K562 (cell line): ENCODE data around the gene CST4. TPM values are rescaled to one million over a fixed set of nuclear protein-coding genes. Genes with fewer than 3 reads are reported as not detected.

Source experiments
- ATAC-seq: fragments of 200-7000 bp; cut with Tn5 transposase; 3 replicates; pipeline ENCODE4 v1.9.1; 2020; ENCODE audit warnings: moderate library complexity
- BruUV-seq: library from RNA; stranded (reverse); fragments of 400-500 nt; replicated peaks from 2 replicates; lab custom pipeline; 2021; lab: Mats Ljungman, UMichigan
- CTCF ChIA-PET: fragments of 300-600 bp; formaldehyde crosslinking; extraction: SDS; loops from one replicate; lab custom pipeline; 2021; ENCODE audit warnings: low intra/inter-chr PET ratio; lab: Yijun Ruan, JAX
- POLR2A ChIA-PET: fragments of 300-600, 350-650 bp; sonication (Branson Sonifier 250); formaldehyde crosslinking; extraction: SDS; loops from one replicate; lab custom pipeline; 2021; ENCODE audit warnings: antibody characterized with exemption, inconsistent platforms; lab: Yijun Ruan, JAX
- DNase-seq, 4 experiments: peaks; one replicate each; pipeline versions ENCODE4 v3.0.0 to v3.0.0-alpha.2; 2011 to 2018; ENCODE audit warnings: low spot score in 3 of 4, mixed read lengths in 3 of 4; ENCODE audit errors: extremely low read depth in 1 of 4
- FAIRE-seq: peaks from 2 replicates; lab custom pipeline; 2011; peaks lifted over from hg19 to GRCh38; lab: Jason Lieb, UNC
- H2AFZ ChIP-seq: 2 replicates; pipeline ENCODE4 v1.6.0; 2011; ENCODE audit warnings: low read depth, low read length, control low read depth, inconsistent platforms
- H3K27ac ChIP-seq: fragments of 200-600 bp; 3 replicates; pipeline ENCODE4 v1.8.0; 2011; ENCODE audit warnings: low read depth, mild to moderate bottlenecking, control low read depth, inconsistent platforms, low read length, moderate library complexity, mixed read lengths; ENCODE audit errors: extremely low read depth
- H3K27me3 ChIP-seq, 2 experiments: fragments of 300-600 bp in 1 of 2; 2 replicates in 1 of 2; 3 replicates in 1 of 2; pipeline versions ENCODE4 v1.6.0 to v1.8.0; 2011; ENCODE audit warnings: inconsistent platforms in 2 of 2, low read length in 2 of 2, mild to moderate bottlenecking in 1 of 2, mixed read lengths in 1 of 2, moderate library complexity in 1 of 2; ENCODE audit not compliant: control insufficient read depth in 2 of 2, insufficient read depth in 2 of 2
- H3K36me3 ChIP-seq: fragments of 300-600 bp; 3 replicates; pipeline ENCODE4 v1.8.0; 2011; ENCODE audit warnings: mild to moderate bottlenecking, low read length, inconsistent platforms; ENCODE audit not compliant: control insufficient read depth, insufficient read depth
- H3K4me1 ChIP-seq, 2 experiments: fragments of 200-600 bp in 1 of 2; replicated peaks in 1 of 2; 2 replicates in 1 of 2; 3 replicates in 1 of 2; pipeline versions ENCODE4 v1.5.1 to v1.8.0; 2011; ENCODE audit warnings: inconsistent platforms in 2 of 2, low read length in 2 of 2, mild to moderate bottlenecking in 1 of 2, mixed read lengths in 1 of 2, moderate library complexity in 1 of 2; ENCODE audit not compliant: control insufficient read depth in 2 of 2, insufficient read depth in 2 of 2
- H3K4me2 ChIP-seq: 2 replicates; pipeline ENCODE4 v1.6.1; 2011; ENCODE audit warnings: low read length, control low read depth, inconsistent platforms, mixed read lengths; ENCODE audit not compliant: insufficient read depth
- H3K4me3 ChIP-seq: fragments of 200-600 bp; sonication (generic), shearing (Covaris generic); 2 replicates; pipeline ENCODE4 v1.5.1; 2016; ENCODE audit warnings: control low read depth, inconsistent platforms
- H3K79me2 ChIP-seq: fragments of 200-600 bp; 3 replicates; pipeline ENCODE4 v1.8.0; 2011; ENCODE audit warnings: low read length, inconsistent platforms; ENCODE audit not compliant: control insufficient read depth, insufficient read depth
- H3K9ac ChIP-seq, 2 experiments: 2 replicates each; pipeline versions ENCODE4 v1.6.0 to v1.6.1; 2011; ENCODE audit warnings: low read depth in 2 of 2, low read length in 2 of 2, control low read depth in 1 of 2, inconsistent platforms in 1 of 2, mild to moderate bottlenecking in 1 of 2, mixed read lengths in 1 of 2; ENCODE audit not compliant: insufficient read depth in 1 of 2
- H3K9me1 ChIP-seq: one replicate; pipeline ENCODE4 v1.6.0; 2011; ENCODE audit warnings: inconsistent platforms, mild to moderate bottlenecking, low read length, moderate library complexity; ENCODE audit not compliant: control insufficient read depth, insufficient read depth
- H3K9me3 ChIP-seq: replicated peaks from 2 replicates; pipeline ENCODE4 v1.5.1; 2011; ENCODE audit warnings: low read depth, low read length, inconsistent platforms; ENCODE audit not compliant: control insufficient read depth, insufficient read depth
- H4K20me1 ChIP-seq: replicated peaks from 2 replicates; pipeline ENCODE4 v1.6.1; 2011; ENCODE audit warnings: low read length, inconsistent platforms, mixed read lengths; ENCODE audit not compliant: control insufficient read depth, insufficient read depth
- ARID1B ChIP-seq: fragments of 450-650 bp; IDR thresholded peaks from 2 replicates; pipeline ENCODE4 v1.6.1; 2016; ENCODE audit warnings: antibody characterized with exemption, mild to moderate bottlenecking, inconsistent platforms
- BRCA1 ChIP-seq, 2 experiments: fragments of 450-650 bp in 1 of 2; sonication (generic) in 1 of 2; formaldehyde crosslinking in 1 of 2; IDR thresholded peaks; 2 replicates each; pipeline versions ENCODE4 v1.5.0 to v1.6.1; 2017 to 2020; ENCODE audit warnings: mild to moderate bottlenecking in 1 of 2, missing genetic modification reagents in 1 of 2
- CREM ChIP-seq: IDR thresholded peaks from 2 replicates; pipeline ENCODE4 v1.6.1; 2014; ENCODE audit warnings: antibody characterized with exemption, low read depth
- GATAD2B ChIP-seq: fragments of 450-650 bp; IDR thresholded peaks from 2 replicates; pipeline ENCODE4 v1.6.1; 2017; ENCODE audit warnings: mild to moderate bottlenecking, borderline replicate concordance
- HNRNPL ChIP-seq: fragments of 200-400 bp; formaldehyde crosslinking; IDR thresholded peaks from 2 replicates; pipeline ENCODE4 v1.6.1; 2017; ENCODE audit warnings: low read depth, mild to moderate bottlenecking, low read length
- NCOA4 ChIP-seq: fragments of 450-650 bp; IDR thresholded peaks from 2 replicates; pipeline ENCODE4 v1.6.1; 2018; ENCODE audit warnings: mild to moderate bottlenecking; ENCODE audit not compliant: partially characterized antibody
- PURB ChIP-seq: sonication (generic); formaldehyde crosslinking; IDR thresholded peaks from 2 replicates; pipeline ENCODE4 v1.9.0; 2021; ENCODE audit warnings: low read depth, mild to moderate bottlenecking, missing genetic modification reagents
- RBBP5 ChIP-seq: fragments of 200-600 bp; sonication (generic); IDR thresholded peaks from 2 replicates; pipeline ENCODE4 v1.6.1; 2012; ENCODE audit warnings: borderline replicate concordance, mild to moderate bottlenecking, low read length, control low read depth, inconsistent platforms; ENCODE audit not compliant: insufficient read depth, poor library complexity, severe bottlenecking
- SMARCB1 ChIP-seq: IDR thresholded peaks from 2 replicates; pipeline ENCODE4 v1.6.1; 2011; ENCODE audit warnings: improper control_type of control experiment, low read depth; ENCODE audit not compliant: insufficient read length
- ZNF668 ChIP-seq: fragments of 250-450 bp; sonication (Bioruptor Pico); IDR thresholded peaks from 2 replicates; pipeline ENCODE4 v1.8.0; 2022; ENCODE audit warnings: mild to moderate bottlenecking, inconsistent platforms
- WGBS: fragments of 100-300 bp; shearing (Covaris generic); methylation state at CpG from one replicate; pipeline ENCODE4 v1.1.6; 2016; ENCODE audit warnings: low coverage, mixed read lengths; ENCODE audit not compliant: insufficient coverage; ENCODE audit errors: missing lambda C conversion rate; 5-methylcytosine and 5-hydroxymethylcytosine counted together
- in situ Hi-C: fragments of 300-500 bp; cut with MboI; formaldehyde crosslinking; loops from 4 replicates; pipeline ENCODE4 v1.15.0; 2018; ENCODE audit warnings: inconsistent platforms, mixed read lengths
- intact Hi-C: fragments of 100-400 bp; cut with micrococcal nuclease; formaldehyde crosslinking; loops from 2 replicates; pipeline ENCODE4 v1.14.2; 2022
- polyA plus RNA-seq, 8 experiments: library from polyadenylated mRNA; depleted of rRNA in 4 of 8; stranded (reverse) in 5 of 8; unstranded in 3 of 8; fragments of >200 nt; fragmentation: Nextera tagmentation in 2 of 8; fragmentation: Illumina TruSeq in 1 of 8; extraction: Ambion mirVana in 2 of 8; extraction: Trizol in 1 of 8; gene quantifications; 2 replicates each; pipeline versions ENCODE4 v1.2.1 to v1.2.3, GENCODE V29; 2011 to 2014; ENCODE audit warnings: inconsistent platforms in 1 of 8, missing spikeins in 1 of 8
- total RNA-seq, 7 experiments: library from RNA; depleted of rRNA in 6 of 7; stranded (reverse); fragments of >200 nt in 6 of 7; fragmentation: Illumina TruSeq in 2 of 7; extraction: Trizol in 2 of 7; gene quantifications; 2 replicates each; pipeline versions ENCODE4 v1.2.1 to v1.2.3, GENCODE V29; 2011 to 2021; ENCODE audit warnings: low replicate concordance in 1 of 7
- TF ChIP-seq, protein P1 (sequence below), 3 experiments: IDR thresholded peaks in 2 of 3; conservative IDR thresholded peaks in 1 of 3; 2 replicates each; pipeline ENCODE4 v1.5.1; 2011 to 2012; ENCODE audit warnings: low read length in 3 of 3, mild to moderate bottlenecking in 3 of 3, control low read depth in 2 of 3, improper control_type of control experiment in 1 of 3, inconsistent platforms in 1 of 3, low read depth in 1 of 3, mixed read lengths in 1 of 3, moderate library complexity in 1 of 3; ENCODE audit not compliant: insufficient read depth in 2 of 3
- TF ChIP-seq, protein P2 (sequence below): sonication (generic); formaldehyde crosslinking; IDR thresholded peaks from 2 replicates; pipeline ENCODE4 v1.8.1; 2023; ENCODE audit warnings: mild to moderate bottlenecking, missing genetic modification reagents
- TF ChIP-seq, protein P3 (sequence below): fragments of 450-650 bp; IDR thresholded peaks from 2 replicates; pipeline ENCODE4 v1.7.1; 2018; ENCODE audit warnings: mild to moderate bottlenecking, low read depth; ENCODE audit not compliant: partially characterized antibody

CST4 gene
- total and polyA plus RNA-seq, 9 of the 15 experiments (the other 6 are each of a cell fraction or from before 2014, with no cell fraction given), result not detected

DNA sequence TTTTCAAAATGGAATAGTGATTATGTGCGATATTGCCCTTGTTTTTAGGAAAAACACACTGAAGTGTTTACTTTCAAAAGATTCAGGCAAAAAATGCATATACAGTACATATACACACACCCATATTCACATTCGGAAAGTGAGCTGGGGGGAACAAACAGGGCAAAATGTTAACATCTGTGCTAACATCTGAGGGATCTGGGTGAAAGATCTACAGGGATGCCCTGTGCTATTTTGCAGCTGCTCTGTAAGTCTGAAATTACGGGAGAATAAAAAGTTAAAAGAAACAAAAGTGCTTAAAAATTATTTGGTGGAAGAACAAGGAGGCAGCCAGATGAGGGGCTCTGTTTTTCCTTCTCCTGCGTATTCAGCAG, 51.9 kb downstream of the CST4 start:
- no peak for DNase-seq
- no peak for ATAC-seq
- 14% methylated on average over 3 of the region's 4 CpGs for WGBS
- TF ChIP-seq ARID1B, result no peak
- no peak for TF ChIP-seq RBBP5
- TF ChIP-seq, protein P1, sequence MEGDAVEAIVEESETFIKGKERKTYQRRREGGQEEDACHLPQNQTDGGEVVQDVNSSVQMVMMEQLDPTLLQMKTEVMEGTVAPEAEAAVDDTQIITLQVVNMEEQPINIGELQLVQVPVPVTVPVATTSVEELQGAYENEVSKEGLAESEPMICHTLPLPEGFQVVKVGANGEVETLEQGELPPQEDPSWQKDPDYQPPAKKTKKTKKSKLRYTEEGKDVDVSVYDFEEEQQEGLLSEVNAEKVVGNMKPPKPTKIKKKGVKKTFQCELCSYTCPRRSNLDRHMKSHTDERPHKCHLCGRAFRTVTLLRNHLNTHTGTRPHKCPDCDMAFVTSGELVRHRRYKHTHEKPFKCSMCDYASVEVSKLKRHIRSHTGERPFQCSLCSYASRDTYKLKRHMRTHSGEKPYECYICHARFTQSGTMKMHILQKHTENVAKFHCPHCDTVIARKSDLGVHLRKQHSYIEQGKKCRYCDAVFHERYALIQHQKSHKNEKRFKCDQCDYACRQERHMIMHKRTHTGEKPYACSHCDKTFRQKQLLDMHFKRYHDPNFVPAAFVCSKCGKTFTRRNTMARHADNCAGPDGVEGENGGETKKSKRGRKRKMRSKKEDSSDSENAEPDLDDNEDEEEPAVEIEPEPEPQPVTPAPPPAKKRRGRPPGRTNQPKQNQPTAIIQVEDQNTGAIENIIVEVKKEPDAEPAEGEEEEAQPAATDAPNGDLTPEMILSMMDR (IDR thresholded peaks at IDR 0.05 in 2 of 3, conservative IDR thresholded peaks at IDR 0.05 in 1 of 3; ENCODE audit: insufficient read depth in 2 of 3, low read depth in 1 of 3, low read length in 3 of 3), result no peak
- TF ChIP-seq ZNF668 (CRISPR knock-in tag), result no peak
- no peak for TF ChIP-seq CREM
- TF ChIP-seq, protein P2, sequence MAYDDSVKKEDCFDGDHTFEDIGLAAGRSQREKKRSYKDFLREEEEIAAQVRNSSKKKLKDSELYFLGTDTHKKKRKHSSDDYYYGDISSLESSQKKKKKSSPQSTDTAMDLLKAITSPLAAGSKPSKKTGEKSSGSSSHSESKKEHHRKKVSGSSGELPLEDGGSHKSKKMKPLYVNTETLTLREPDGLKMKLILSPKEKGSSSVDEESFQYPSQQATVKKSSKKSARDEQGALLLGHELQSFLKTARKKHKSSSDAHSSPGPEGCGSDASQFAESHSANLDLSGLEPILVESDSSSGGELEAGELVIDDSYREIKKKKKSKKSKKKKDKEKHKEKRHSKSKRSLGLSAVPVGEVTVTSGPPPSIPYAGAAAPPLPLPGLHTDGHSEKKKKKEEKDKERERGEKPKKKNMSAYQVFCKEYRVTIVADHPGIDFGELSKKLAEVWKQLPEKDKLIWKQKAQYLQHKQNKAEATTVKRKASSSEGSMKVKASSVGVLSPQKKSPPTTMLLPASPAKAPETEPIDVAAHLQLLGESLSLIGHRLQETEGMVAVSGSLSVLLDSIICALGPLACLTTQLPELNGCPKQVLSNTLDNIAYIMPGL, result no peak
- no peak for TF ChIP-seq NCOA4
- no peak for TF ChIP-seq SMARCB1
- no peak for TF ChIP-seq PURB (CRISPR knock-in tag)
- no peak for TF ChIP-seq GATAD2B
- no peak for TF ChIP-seq BRCA1 (IDR thresholded peaks at IDR 0.05)
- TF ChIP-seq BRCA1 (CRISPR knock-in tag; IDR thresholded peaks at IDR 0.05), result no peak
- TF ChIP-seq, protein P3, sequence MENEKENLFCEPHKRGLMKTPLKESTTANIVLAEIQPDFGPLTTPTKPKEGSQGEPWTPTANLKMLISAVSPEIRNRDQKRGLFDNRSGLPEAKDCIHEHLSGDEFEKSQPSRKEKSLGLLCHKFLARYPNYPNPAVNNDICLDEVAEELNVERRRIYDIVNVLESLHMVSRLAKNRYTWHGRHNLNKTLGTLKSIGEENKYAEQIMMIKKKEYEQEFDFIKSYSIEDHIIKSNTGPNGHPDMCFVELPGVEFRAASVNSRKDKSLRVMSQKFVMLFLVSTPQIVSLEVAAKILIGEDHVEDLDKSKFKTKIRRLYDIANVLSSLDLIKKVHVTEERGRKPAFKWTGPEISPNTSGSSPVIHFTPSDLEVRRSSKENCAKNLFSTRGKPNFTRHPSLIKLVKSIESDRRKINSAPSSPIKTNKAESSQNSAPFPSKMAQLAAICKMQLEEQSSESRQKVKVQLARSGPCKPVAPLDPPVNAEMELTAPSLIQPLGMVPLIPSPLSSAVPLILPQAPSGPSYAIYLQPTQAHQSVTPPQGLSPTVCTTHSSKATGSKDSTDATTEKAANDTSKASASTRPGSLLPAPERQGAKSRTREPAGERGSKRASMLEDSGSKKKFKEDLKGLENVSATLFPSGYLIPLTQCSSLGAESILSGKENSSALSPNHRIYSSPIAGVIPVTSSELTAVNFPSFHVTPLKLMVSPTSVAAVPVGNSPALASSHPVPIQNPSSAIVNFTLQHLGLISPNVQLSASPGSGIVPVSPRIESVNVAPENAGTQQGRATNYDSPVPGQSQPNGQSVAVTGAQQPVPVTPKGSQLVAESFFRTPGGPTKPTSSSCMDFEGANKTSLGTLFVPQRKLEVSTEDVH, result no peak
- no peak for TF ChIP-seq HNRNPL
- TF ChIP-seq, all 486 proteins: peak for 0
- no peak for FAIRE-seq
- H3K27me3 ChIP-seq, result no peaks in the 10 kb centered on the region
- CTCF ChIA-PET, result no interaction called here
- BruUV-seq, result no TSS peak
- peak overlapping the region; percentile 74 for H3K4me3 ChIP-seq
- H4K20me1 ChIP-seq, result no peaks in the 10 kb centered on the region
- in situ Hi-C loops, result no loop called here
- H3K4me1 ChIP-seq, result peaks cover 6 to 23% of the 10 kb centered on the region in 2 experiments; a peak in 4 of 5 replicates
- H3K9me3 ChIP-seq, result no peaks in the 10 kb centered on the region
- no peaks in the 10 kb centered on the region for H3K9me1 ChIP-seq
- intact Hi-C loops, result no loop called here
- peaks cover 18% of the 10 kb centered on the region; the same call in 1 of the 3 replicates for H3K36me3 ChIP-seq
- POLR2A ChIA-PET, result interaction anchor here (0.6 to 2.7 kb wide), 6 partner anchors 9 to 244 kb away, joined by 3 to 11 read pairs (median 4); no protein-coding TSS in a partner anchor
- H3K27ac ChIP-seq, result peak overlapping the region; percentile 92
- 0 out of 2 replicates have a peak overlapping the region, but pooled peaks have one; percentile 84 for H2AFZ ChIP-seq
- peak overlapping the region; percentile 75 for H3K4me2 ChIP-seq
- peak overlapping the region; percentile 87 to 94 for H3K9ac ChIP-seq
- peaks cover 16% of the 10 kb centered on the region for H3K79me2 ChIP-seq
